ENCODE results near the gene SCGB1D2. TPM values are rescaled to one million over a fixed set of nuclear protein-coding genes. Genes with fewer than 3 reads are reported as not detected.

Gene SCGB1D2
- total RNA-seq, 1 experiment from 2014 or later: not detected

- BruUV-seq (replicated peaks): no TSS peak
- Mint-ChIP-seq H3K4me1 (ENCODE audit: low read depth, unreplicated experiment) (peaks cover 8% of the 10 kb centered on the region), H3K9me3 (ENCODE audit: low read depth, unreplicated experiment) (no peaks in the 10 kb centered on the region), H3K4me3 (ENCODE audit: low read depth, unreplicated experiment) (no peak overlapping the region), H3K36me3 (ENCODE audit: insufficient read depth, unreplicated experiment) (no peaks in the 10 kb centered on the region), H3K27me3 (ENCODE audit: unreplicated experiment) (peaks cover 86% of the 10 kb centered on the region), H3K27ac (ENCODE audit: unreplicated experiment) (no peak overlapping the region)
- intact Hi-C loops (cut with micrococcal nuclease; ENCODE audit: unreplicated experiment): no loop called here
- no peak for TF ChIP-seq CTCF (IDR thresholded peaks at IDR 0.05; ENCODE audit: unreplicated experiment)
- DNase-seq: no peak
- CTCF ChIA-PET: no interaction called here
Observed at GRCh38 chr11:62267050-62267449, 25.0 kb downstream of the SCGB1D2 start.

- no peak overlapping the region for H3K27ac Mint-ChIP-seq (ENCODE audit: unreplicated experiment)
- no peak for TF ChIP-seq CTCF (IDR thresholded peaks at IDR 0.05; ENCODE audit: unreplicated experiment)
- BruUV-seq (replicated peaks): no TSS peak
- no peak for DNase-seq
- peaks cover 91% of the 10 kb centered on the region for H3K27me3 Mint-ChIP-seq (ENCODE audit: unreplicated experiment)
- CTCF ChIA-PET: no interaction called here
- H3K9me3 Mint-ChIP-seq (ENCODE audit: low read depth, unreplicated experiment): no peaks in the 10 kb centered on the region
- no peaks in the 10 kb centered on the region for H3K36me3 Mint-ChIP-seq (ENCODE audit: insufficient read depth, unreplicated experiment)
- intact Hi-C loops (cut with micrococcal nuclease; ENCODE audit: unreplicated experiment): no loop called here
- no peak overlapping the region for H3K4me3 Mint-ChIP-seq (ENCODE audit: low read depth, unreplicated experiment)
- H3K4me1 Mint-ChIP-seq (ENCODE audit: low read depth, unreplicated experiment): peaks cover 8% of the 10 kb centered on the region
Observed at GRCh38 chr11:62267576-62267975, 25.5 kb downstream of the SCGB1D2 start.

- no TSS peak for BruUV-seq (replicated peaks)
- Mint-ChIP-seq H3K27me3 (ENCODE audit: unreplicated experiment) (peaks cover 82% of the 10 kb centered on the region), H3K4me3 (ENCODE audit: low read depth, unreplicated experiment) (no peak within 1 kb of the TSS), H3K27ac (ENCODE audit: unreplicated experiment) (no peak within 1 kb of the TSS), H3K36me3 (ENCODE audit: insufficient read depth, unreplicated experiment) (no peaks in the 10 kb centered on the region), H3K9me3 (ENCODE audit: low read depth, unreplicated experiment) (no peaks in the 10 kb centered on the region), H3K4me1 (ENCODE audit: low read depth, unreplicated experiment) (peaks cover 8% of the 10 kb centered on the region)
- peak; percentile 9 for DNase-seq
- intact Hi-C loops (cut with micrococcal nuclease; ENCODE audit: unreplicated experiment): no loop called here
- peak; percentile 51 for TF ChIP-seq CTCF (IDR thresholded peaks at IDR 0.05; ENCODE audit: unreplicated experiment)
- CTCF ChIA-PET: no interaction called here
Observed at GRCh38 chr11:62269654-62270278, 27.7 kb downstream of the SCGB1D2 start, which contains the start of gene SCGB2A2. Gene SCGB2A2, plus strand, starts transcription at chr11:62270158. Its CDS starts 59 bp downstream, at chr11:62270217.

GRCh38 chr11:62273284-62273683 is 31.2 kb downstream of the SCGB1D2 start:
- no peak overlapping the region for H3K4me3 Mint-ChIP-seq (ENCODE audit: low read depth, unreplicated experiment)
- no peak overlapping the region for H3K27ac Mint-ChIP-seq (ENCODE audit: unreplicated experiment)
- H3K36me3 Mint-ChIP-seq (ENCODE audit: insufficient read depth, unreplicated experiment): no peaks in the 10 kb centered on the region
- intact Hi-C loops (cut with micrococcal nuclease; ENCODE audit: unreplicated experiment): no loop called here
- BruUV-seq (replicated peaks): no TSS peak
- DNase-seq: no peak
- H3K4me1 Mint-ChIP-seq (ENCODE audit: low read depth, unreplicated experiment): peaks cover 8% of the 10 kb centered on the region
- peaks cover 66% of the 10 kb centered on the region for H3K27me3 Mint-ChIP-seq (ENCODE audit: unreplicated experiment)
- CTCF ChIA-PET: no interaction called here
- no peak for TF ChIP-seq CTCF (IDR thresholded peaks at IDR 0.05; ENCODE audit: unreplicated experiment)
- no peaks in the 10 kb centered on the region for H3K9me3 Mint-ChIP-seq (ENCODE audit: low read depth, unreplicated experiment)
